ENCODE measurements around the gene MPRIP.
"Not testable (repeated sequence)": the region's sequence is repeated elsewhere in the genome, so short reads cannot be mapped to it uniquely, and the experiment has no call there.

Gene MPRIP, protein sequence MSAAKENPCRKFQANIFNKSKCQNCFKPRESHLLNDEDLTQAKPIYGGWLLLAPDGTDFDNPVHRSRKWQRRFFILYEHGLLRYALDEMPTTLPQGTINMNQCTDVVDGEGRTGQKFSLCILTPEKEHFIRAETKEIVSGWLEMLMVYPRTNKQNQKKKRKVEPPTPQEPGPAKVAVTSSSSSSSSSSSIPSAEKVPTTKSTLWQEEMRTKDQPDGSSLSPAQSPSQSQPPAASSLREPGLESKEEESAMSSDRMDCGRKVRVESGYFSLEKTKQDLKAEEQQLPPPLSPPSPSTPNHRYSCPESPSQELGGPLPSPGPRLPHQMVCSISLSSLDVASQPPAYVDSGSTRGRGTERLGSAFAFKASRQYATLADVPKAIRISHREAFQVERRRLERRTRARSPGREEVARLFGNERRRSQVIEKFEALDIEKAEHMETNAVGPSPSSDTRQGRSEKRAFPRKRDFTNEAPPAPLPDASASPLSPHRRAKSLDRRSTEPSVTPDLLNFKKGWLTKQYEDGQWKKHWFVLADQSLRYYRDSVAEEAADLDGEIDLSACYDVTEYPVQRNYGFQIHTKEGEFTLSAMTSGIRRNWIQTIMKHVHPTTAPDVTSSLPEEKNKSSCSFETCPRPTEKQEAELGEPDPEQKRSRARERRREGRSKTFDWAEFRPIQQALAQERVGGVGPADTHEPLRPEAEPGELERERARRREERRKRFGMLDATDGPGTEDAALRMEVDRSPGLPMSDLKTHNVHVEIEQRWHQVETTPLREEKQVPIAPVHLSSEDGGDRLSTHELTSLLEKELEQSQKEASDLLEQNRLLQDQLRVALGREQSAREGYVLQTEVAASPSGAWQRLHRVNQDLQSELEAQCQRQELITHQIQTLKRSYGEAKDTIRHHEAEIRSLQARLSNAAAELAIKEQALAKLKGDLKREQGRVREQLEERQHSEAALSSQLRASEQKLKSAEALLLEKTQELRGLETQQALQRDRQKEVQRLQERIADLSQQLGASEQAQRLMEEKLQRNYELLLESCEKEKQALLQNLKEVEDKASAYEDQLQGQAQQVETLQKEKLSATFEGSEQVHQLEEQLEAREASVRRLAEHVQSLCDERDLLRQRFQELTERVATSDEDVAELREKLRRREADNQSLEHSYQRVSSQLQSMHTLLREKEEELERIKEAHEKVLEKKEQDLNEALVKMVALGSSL (N-terminal part only)

DNA sequence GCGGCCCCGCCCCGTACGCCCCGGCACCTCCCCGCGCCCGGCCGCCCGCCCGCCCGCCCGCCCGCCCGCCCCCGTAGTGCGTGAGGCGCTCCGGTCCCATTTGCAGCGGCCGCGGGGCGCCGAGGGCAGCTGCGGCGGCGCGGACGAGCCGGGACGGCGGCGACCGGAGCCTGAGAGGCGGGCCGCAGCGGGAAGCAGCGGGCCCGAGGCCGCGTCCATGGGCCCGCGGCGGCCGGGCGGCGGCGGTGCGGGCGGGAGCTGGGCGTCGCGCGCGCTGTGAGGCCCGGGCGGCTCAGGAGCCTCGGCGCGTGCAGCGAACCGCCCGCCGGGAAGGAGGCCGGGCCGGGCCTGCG, at the start of gene MPRIP:
MPRIP (plus strand) TSS at position 74 of the 353 bp plus-strand sequence. CDS start 392 bp downstream, outside the sequence.
- no peak for DNase-seq

DNA sequence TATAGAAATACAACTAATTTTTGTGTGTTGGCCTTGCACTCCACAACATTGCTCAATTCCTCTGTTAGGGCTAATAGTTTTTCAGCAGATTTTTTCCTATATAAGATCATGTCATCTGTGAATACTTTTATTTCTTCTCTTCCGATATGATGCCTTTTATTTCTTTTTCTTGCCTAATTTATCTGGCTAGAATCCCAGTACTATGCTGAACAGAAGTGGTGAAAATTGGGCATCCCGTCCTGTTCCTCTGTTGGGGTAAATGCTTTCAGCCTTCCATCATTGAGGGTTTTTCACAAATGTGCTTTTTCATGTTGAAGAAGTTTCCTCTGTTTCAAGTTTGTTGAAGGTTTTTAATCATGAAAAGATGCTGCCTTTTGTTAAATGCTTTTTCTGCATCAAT, 47.6 kb upstream of the MPRIP start:
- DNase-seq: peak; percentile 49

DNA sequence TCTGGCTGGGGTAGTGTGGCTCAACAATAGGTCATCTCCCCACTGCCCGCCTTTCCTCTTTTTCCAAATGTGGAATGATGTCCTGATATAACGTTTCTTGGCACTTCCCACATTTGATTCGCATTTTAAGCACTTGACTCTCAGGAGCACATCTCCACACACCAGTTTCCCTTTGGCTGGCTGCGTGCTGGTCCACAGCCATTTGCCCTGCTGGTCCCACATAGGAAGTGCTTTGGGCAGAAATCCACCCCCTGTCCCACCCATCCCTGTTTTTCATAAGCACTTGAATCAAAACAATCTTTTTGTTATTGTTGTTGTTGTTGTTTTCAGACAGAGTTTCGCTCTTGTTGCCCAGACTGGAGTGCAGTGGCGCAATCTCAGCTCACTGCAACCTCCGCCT, 46.3 kb upstream of the MPRIP start:
- no peak for DNase-seq

DNA sequence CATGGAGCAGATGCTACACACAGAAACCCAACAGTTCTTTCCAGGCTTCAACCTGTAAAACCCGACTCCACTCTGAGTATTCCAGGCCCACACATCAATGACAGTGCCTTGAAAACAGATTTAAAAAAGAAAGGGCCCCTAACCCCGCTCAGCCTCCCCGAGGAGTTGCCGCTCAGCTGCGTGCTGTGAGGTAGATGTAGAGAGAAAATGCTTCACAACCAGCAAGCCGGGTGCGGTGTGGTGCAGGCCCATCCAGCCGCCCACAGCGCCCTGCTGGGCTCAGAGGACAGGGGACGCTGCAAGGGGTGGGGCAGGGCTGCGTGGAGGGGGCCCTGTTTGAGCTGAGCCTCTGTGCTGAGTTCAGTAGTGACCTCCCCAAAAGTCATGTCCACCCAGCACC, 45.5 kb upstream of the MPRIP start:
- not testable (repeated sequence) for DNase-seq

DNA sequence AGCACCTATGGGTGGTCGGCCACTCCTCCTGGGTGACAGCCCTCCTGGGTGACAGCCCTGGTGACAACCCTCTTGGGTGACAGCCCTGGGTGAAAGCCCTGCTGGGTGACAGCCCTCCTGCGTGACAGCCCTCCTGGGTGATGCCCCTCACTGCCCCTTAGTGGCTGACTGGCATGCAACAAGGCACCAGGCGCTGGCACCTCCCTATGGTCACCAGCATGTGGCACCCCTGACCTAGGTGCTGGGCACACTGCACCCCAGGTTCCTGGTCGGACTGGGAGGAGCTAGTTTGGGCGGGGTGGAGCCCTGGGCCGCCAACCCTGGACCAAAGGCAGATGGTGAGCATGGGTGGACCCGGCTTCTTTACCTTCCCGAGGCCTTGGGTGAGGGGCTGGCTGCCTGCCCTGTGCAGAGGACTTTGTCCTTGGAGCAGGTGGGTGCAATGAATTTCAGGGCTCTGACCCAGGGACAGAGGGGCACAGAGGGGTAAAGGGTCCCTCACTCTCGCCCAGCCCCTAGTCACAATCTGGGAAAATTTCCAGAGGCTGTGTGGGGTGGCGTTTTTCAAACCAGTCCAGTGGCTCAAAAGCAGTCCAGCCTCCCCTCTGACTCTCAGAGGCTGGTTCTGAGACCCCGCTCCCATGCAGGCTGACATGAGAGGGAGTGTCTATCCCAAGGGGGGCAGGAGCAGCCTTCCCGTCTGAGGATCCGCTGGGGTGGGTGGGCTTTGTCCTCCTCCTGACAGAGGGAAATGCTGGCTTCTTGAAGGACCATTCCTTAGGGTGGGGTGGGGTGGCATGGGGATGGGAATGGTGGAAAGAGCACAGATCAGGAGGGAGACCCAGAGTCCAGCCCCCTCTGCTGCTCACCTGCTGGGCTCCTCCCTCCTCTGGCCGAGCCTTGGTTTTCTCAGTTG, 44.5 kb upstream of the MPRIP start:
- DNase-seq: no peak

DNA sequence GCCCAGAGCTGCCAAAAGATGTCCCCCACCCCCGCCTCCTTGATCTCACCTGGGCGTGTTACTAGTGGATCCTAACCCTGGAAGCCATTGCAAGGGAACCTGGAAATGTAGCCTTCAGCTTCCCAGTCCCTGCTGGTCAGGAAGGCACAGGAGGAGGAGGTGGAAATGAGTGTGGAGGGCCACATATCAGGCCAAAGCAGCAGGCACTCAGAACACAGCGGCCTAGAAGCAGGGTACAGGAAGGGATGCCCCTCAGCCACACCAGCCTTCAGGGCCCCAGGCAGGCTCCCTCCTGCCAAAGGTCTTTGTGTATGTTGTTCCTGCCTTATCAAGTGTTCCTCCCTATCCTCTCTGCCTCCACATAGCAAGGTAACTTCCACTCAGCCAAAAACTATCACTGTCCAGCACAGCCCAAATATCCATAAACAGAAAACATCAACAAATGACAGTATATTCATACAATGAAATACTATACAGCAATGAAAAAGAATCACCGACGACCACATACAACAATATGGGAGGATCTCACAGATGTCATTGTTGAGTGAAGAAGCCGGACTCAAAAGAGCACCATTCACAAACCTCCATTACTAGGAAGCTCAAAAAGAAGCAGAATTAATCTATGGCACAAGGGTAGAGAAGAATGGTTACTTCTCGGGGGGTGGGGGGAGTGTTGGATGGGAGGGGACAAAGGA, 42.2 kb upstream of the MPRIP start:
- DNase-seq: no peak

DNA sequence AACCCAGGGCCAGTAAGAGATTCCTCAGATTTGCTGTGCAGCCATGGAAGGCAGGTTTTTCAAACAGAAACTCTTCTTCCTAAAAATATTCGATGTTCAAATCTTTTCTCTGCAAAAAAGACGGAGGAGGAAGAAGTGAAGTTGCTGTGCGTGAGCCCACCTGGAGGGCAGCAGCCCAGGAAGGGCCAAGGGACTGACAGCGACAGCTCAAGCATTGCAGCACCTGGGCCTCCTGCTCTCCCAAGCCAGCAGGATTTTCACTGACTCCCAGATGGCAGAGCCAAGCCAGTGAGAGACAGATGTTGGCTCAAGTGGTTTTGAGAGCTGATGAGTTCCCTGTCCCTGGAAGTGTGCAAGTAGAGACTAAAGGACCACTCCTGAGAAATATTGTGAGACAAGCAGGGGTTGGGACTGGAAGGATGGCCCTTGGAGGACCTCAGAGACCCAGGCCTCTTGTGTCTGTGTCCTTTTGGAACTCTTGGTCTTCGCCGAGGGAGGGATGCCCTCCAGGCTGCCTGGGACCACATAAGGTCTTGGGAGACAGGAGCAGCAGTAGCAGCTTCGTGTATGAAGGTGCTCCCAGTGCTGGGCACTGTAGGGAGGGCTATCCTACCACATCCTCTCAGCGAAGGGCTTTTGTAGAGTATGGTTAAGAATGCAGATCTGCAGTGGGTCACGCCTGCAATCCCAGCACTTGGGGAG, 41.0 kb upstream of the MPRIP start:
- no peak for DNase-seq

DNA sequence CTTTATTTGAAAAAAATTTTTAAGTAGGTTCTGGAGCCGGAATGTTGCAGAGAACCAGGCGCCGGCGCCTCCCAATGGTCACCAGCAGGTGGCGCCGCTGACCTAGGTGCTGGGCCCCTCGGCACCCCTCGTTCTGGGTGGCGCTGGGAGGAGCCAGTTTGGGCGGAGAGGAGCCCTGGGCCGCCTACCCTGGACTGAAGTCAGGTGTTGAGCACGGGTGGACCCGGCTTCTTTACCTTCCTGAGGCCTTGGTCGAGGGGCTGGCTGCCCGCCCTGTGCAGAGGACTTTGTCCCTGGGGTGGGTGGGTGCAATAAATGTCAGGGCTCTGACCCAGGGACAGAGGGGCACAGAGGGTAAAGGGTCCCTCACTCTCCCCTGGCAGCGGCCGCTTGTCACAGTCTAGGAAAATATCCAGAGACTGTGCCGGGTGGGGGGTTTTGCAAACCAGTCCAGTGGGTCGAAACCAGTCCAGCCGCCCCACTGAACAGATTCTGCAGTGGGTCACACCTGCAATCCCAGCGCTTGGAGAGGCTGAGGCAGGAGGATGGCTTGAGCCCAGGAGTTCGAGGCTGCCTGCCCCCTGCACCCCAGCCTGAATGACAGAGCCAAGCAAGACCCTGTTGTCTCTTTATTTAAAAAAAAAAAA, 40.3 kb upstream of the MPRIP start:
- DNase-seq: peak; percentile 51

DNA sequence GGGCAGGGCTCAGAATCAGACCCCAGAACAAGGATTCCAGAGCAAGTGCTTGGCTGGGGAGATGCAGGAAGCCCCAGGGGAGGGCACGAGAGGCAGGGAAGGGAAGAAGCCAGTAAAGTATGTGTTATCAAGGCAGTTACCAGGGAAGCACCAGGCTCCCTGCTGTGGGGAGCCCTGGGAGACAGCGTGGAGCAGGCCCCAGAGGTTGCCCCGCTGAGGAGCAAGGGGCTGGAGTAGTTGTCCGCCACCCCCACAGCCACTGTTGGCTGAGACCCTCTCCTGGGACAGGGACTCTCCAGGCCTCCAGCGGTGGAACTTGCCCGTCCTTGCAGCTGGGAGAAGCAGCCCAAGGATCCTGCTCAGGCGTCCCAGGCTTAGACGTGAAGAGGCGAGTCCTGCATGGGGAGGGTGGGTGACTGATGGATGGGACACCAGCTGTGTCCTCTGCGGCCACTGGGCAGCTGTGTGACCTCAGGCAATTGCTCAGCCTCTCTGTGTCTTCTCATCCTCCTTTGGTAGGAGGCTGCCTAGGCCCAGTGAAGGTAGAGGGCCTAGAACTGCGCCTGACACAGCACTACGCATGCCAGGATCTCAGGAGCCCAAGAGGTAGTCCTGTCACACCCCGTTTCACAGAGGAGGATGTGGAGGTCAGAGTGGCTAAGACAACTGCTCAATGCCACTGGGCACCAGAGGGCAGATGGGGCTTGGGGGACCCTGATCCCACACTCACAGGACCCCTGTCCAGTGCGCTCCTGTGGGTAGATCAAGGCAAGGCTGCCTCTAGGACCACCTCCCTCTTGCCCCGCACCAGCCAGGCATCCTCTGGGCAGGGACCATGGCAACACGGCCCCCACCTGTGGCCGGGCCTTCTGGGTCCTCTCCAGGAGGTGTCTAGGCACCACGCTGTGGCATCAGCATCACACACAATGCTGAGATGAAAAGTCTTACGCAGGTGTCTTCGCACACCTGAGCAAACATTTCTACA, 39.2 kb upstream of the MPRIP start:
- not testable (repeated sequence) for DNase-seq

DNA sequence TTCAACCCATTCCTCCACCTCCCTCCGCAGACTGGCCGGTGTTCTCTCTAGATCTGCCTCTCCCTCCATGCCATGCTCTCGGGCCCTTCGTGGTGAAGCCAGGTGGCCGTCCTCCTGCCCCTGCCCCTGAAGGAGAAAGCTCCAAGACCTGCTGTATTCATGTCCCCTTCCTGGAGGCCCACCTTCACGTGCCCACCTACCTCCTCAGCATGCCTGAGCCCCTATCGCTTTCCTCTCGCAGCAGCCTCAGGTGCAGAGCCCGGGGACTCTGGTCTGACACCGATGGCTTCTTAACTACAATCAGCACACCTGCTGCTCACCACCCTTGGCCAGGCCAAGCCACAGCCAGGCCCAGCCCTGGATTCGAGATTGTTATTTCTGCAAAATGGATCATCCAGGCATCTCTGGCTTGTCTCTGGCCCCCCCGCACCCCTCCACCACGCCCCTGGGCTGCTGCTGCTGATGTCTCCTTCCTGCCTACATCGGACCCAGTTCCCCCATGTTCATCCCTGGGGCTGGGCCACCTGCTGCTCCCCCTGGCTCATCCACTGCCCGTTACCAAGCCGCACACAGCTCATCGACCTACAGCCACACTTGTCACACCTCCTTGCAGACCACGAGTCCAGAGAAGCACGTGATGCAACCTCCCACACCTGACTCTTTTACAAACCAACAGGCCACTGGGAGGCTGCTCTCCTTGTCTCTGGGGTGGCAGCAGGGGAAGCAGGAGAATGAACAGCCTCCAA, 37.8 kb upstream of the MPRIP start:
- no peak for DNase-seq

DNA sequence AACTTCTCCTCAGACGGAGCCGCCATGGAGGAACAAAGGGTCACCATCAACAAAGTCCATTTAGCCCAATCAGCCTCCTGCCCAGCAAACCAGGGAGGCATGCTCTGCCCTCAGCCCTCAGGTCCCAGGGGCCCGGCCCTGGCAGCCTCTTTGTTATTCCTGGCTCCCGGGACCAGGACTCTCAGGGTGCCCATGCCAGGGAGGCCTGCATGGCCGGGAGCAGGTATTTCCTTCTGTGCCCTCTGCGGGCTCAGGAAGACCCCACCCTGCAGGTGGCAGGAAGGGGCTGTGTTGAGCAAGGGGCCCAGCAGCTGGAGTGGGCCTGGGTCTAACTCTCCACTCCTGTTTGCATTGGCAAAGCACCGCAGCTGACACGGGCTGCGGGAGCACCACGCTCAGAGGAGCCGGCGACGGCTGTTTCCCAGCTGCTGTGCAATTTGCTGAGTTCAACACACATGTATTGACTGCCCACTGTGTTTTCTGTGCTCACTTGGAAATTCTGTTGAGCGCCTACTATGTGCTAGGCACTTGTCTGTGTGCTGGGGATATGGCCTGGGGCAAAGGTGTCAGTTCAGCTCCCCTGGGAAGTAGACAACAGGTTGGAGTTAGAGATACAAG, 37.2 kb upstream of the MPRIP start:
- DNase-seq: not testable (repeated sequence)

DNA sequence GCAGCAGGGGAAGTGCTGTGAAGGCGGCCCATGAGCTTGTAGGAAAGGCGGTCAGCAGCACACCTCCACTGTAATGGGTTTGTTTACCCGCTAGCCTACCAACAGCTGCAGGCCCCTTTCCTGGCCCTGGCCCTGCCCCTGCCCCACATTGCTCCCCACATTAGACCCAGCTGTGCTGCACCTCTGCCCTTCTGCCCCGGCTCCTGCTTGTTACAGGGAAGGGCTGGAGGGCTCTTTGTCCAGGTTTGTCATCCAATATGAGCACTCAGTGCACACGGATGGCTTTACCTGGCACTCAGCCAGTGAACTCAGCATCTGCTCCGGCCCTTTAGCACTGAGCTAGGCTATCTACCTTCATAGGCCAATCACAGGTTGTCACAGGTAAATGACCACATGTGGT, 34.4 kb upstream of the MPRIP start:
- not testable (repeated sequence) for DNase-seq

DNA sequence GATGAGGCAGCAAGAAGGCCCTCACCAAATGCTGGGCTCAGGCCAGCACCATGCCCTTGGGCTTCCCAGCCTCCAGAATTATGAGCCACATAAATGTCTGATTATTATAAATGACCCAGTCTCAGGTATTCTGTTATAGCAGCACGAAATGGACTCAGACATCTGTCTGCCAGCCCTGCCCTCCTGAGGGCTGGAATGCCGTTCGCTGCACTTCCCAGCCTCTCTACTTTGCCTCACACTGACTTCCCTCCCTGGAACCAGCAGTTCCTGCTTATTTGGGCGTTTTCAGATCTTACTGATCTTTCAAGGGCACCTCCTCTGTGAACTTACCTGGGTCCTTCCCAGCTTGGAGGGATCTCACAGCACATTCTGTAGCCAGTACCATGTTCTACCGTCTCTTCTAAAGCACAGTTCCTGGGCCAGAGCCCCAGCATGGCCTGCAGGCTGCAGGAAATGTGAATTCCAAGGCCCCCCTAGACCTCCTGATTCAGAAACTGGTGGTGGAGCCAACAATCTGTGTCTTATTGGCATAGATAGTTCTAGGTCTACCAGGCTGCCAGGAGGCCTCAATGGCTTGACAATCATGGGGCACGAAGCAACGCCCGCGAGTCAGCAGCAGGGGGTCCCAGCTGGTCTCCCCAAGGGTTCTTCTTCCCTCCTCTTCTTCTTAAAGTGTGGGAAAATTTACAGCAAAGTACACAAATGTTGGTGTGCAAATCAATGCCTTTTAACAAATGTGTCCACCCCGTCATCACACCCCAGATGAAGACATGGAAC, 33.4 kb upstream of the MPRIP start:
- DNase-seq: not testable (repeated sequence)

DNA sequence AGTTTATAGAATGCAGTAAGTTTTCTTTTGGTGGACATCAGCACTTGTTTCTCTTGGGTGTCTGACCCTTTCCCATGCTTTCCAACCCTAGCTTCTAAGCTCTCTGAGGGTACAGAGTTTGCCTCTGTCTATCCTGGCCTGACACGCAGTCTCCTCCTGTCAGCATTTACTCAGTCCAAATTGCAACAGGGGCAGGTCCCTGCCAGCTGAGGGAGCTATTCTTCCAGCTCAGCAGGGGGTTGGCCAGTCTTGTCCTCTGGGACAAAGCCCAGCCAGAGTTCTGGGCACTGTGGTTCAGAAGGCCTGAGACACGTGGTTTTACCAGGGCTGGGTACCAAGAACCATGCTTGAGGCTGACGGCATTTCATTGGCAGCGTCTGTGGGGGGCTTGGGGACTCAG, 32.3 kb upstream of the MPRIP start:
- not testable (repeated sequence) for DNase-seq

DNA sequence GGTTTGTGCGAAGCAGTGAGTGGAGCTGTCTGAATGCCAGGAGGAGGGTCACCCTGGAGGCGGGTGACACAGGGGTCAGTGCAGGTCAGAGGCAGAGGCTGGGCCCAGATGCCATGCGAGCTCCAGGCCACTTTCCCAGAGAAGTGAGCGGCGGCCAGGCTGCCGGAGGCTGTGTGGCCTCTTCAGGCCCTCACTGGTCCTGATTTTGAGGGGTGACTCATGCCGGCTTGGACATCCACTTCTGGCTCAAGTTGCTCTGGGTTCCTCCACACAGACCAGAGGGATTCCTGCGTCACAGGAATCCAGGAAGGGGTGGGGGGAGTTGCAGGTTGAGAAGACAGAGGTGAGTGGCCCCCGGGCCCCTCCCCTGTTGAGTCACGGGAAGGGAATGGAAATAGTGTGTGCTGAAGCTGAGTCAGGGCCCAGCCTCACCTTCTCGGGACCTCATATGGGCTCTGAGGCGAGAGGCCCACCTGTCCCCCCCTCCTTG, 31.7 kb upstream of the MPRIP start:
- not testable (repeated sequence) for DNase-seq

DNA sequence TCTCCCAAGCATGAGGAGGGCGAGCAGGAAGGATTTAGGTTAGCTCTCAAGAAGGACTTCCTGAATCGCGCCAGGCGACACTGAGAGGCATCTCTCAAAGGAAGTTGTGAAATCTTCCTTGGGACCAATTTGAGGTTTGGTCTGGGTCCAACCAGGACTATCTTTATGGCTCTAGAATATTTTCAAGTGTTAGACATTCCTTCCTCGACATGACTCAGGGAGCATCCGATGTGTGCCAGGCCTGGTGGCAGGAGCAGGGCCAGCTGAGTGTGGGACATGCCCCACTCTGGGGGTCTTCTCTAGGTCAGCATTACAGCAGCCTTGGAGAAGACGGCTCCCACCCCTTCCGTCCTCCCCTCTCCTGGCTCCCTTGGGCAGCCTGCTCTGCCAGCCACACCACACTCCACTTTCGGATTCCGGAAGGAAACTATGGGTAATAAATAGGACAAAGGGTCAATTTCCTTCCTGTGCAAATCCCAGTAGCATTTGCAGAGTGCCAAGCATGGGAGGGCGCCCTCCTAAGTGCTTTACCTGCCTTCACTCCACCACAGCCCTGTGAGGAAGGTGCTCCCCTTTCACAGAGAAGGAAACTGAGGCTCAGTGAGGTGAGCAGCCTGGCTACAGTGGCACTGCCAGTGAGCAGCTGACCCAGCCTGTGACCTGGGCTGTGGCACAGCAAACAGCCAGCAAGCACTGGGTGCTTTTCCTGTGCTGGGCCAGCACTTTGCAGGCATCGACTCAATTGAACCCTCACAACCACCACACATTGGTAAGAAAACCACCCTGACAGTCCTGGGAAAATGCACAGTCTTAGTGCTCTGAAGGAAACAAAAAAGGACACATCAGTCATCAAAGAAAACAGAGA, 31.0 kb upstream of the MPRIP start:
- DNase-seq: peak; percentile 94

Data from fibroblast of upper back skin (primary cell).